ENCODE measurements around the gene DHODH. TPM values are rescaled to one million over a fixed set of nuclear protein-coding genes. Genes with fewer than 3 reads are reported as not detected.

The DHODH gene
- total and polyA plus RNA-seq, 2 of the 8 experiments (the other 6 are each of a cell fraction or from before 2014, with no cell fraction given): 9.1 to 19.4 TPM

DNA sequence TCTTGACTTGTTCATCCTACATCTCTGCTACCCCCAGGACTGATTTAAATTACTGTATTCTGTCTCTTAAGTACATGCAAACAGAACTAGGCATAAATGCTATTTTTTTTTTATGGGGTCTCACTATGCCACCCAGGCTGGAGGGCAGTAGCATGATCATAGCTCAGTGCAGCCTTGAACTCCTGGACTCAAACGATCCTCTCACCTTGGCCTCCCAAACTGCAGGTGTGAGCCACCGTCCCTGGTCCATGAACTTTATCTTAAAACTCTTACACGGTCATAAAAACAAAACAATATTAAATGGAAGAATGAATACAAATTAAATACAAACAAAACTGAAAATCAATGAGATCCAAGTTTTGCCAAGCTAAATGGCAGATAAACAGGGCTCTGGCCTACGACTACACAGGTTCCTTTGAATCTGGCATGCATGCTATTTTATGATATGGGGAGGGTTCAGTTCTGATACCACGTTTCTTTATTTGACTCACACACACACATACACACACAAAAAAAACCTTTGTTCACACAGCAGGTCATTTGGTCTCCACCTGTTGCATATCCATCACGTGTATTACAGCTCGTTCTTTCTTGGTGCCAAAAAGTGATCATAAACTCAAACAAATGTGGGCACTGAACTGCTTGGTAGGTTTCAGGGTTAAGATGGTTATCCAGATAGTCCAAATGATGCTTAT lies 7.2 kb upstream of the DHODH start (continued):
- TF ChIP-seq, protein P1, sequence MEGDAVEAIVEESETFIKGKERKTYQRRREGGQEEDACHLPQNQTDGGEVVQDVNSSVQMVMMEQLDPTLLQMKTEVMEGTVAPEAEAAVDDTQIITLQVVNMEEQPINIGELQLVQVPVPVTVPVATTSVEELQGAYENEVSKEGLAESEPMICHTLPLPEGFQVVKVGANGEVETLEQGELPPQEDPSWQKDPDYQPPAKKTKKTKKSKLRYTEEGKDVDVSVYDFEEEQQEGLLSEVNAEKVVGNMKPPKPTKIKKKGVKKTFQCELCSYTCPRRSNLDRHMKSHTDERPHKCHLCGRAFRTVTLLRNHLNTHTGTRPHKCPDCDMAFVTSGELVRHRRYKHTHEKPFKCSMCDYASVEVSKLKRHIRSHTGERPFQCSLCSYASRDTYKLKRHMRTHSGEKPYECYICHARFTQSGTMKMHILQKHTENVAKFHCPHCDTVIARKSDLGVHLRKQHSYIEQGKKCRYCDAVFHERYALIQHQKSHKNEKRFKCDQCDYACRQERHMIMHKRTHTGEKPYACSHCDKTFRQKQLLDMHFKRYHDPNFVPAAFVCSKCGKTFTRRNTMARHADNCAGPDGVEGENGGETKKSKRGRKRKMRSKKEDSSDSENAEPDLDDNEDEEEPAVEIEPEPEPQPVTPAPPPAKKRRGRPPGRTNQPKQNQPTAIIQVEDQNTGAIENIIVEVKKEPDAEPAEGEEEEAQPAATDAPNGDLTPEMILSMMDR (IDR thresholded peaks at IDR 0.05; ENCODE audit: control extremely low read depth in 1 of 3, insufficient read depth in 1 of 3, low read depth in 1 of 3, low read length in 3 of 3): no peak
